ENCODE measurements around the gene SLC6A12. TPM values are rescaled to one million over a fixed set of nuclear protein-coding genes. Genes with fewer than 3 reads are reported as not detected.

SLC6A12 gene
- total RNA-seq, 1 experiment from 2014 or later: 0.79 TPM

- TF ChIP-seq NFATC4 (CRISPR knock-in tag; IDR thresholded peaks at IDR 0.05): no peak
- no peak for TF ChIP-seq FOXK1 (CRISPR knock-in tag; IDR thresholded peaks at IDR 0.05)
- no peak for TF ChIP-seq ZMAT4 (CRISPR knock-in tag; IDR thresholded peaks at IDR 0.05)
- TF ChIP-seq, protein P1, sequence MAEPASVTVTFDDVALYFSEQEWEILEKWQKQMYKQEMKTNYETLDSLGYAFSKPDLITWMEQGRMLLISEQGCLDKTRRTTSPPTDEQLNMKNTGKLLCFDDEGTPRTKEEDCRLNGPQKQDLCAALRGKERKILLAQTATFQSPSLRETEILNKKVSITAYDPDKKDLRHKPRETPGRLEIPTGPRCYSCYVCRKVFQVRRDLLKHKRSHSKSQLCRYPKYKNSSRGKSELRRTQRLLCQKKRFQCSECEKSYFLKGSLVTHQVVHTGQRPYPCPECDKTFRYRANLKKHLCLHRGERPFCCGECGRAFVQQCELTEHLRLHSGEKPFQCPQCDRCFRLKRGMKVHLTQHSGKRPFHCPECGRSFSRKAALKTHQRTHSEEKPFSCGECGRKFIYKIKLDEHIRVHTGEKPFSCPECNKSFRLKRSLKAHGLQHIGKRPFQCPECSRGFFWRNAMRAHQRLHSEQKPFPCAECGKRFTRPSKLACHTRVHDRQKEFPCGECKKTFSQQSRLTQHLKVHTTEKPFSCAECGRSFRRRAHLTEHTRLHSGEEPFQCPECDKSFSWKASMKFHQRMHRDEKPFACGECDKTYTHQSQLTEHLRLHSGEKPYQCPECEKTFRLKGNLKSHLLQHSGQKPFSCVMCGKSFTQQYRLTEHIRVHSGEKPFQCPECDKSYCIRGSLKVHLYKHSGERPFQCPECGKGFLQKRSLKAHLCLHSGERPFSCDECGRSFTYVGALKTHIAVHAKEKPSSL (CRISPR knock-in tag; conservative IDR thresholded peaks at IDR 0.05): no peak
- no peak for TF ChIP-seq HMGA2 (CRISPR knock-in tag; IDR thresholded peaks at IDR 0.05)
These were observed 18.8 kb downstream of the SLC6A12 start (continued) for GRCh38 chr12:195156-195555.

GRCh38 chr12:194276-194675 lies 19.7 kb downstream of the SLC6A12 start:
- ATAC-seq (no peak), DNase-seq (ENCODE audit: low spot score) (no peak)
- TF ChIP-seq CBFB (CRISPR knock-in tag; IDR thresholded peaks at IDR 0.05; ENCODE audit: low read depth) (no peak), NR3C1 (CRISPR knock-in tag; conservative IDR thresholded peaks at IDR 0.05; ENCODE audit: low read depth) (no peak), STAT6 (CRISPR knock-in tag; conservative IDR thresholded peaks at IDR 0.05; ENCODE audit: low read depth) (no peak), ZBTB43 (CRISPR knock-in tag; IDR thresholded peaks at IDR 0.05) (no peak), ZNF396 (CRISPR knock-in tag; IDR thresholded peaks at IDR 0.05; ENCODE audit: borderline replicate concordance) (no peak), HMGA2 (CRISPR knock-in tag; IDR thresholded peaks at IDR 0.05) (no peak), TCF7 (CRISPR knock-in tag; IDR thresholded peaks at IDR 0.05; ENCODE audit: low read depth) (no peak)
- no peak overlapping the region for H3K27ac Mint-ChIP-seq
- 0 out of 2 replicates have a peak, but pooled peaks cover 2% of the 10 kb centered on the region for H3K4me1 Mint-ChIP-seq
- ChIA-PET CTCF (interaction anchor here (1.2 to 2.1 kb wide), 2 partner anchors 26 to 41 kb away, joined by 3 to 10 read pairs; no protein-coding TSS in a partner anchor), POLR2A (no interaction called here)
- 0 out of 2 replicates have a peak, but pooled peaks cover 5% of the 10 kb centered on the region for H3K9me3 Mint-ChIP-seq
- H3K4me3 Mint-ChIP-seq: no peak overlapping the region
- no peaks in the 10 kb centered on the region for H3K36me3 Mint-ChIP-seq
- H3K27me3 Mint-ChIP-seq (ENCODE audit: low read depth): peaks cover 20% of the 10 kb centered on the region

DNA sequence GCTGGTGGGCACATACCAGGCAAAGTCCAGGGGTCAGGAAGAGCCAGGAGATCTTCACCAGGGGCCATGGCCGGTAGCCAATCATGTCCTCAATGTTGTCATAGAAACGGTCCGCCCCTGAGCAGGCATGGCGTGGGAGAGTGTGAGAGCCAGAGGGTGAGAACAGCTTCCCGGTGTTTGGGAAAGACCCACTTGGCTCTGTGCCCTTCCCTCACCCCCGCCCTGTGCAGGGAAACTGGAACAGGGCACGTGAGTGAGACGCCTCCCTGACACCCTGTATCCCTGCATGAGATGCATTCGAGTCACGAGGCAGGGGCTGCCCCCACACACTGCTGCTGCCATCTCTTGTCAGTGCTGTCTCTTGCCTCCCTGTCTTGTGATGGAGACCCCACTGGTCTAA lies 20.7 kb downstream of the SLC6A12 start:
- Mint-ChIP-seq H3K27ac (no peak overlapping the region), H3K27me3 (ENCODE audit: low read depth) (peaks cover 28% of the 10 kb centered on the region), H3K4me1 (no peaks in the 10 kb centered on the region), H3K9me3 (0 out of 2 replicates have a peak, but pooled peaks cover 5% of the 10 kb centered on the region), H3K36me3 (no peaks in the 10 kb centered on the region), H3K4me3 (no peak overlapping the region)
- DNase-seq (ENCODE audit: low spot score) (no peak), ATAC-seq (no peak)
- CTCF ChIA-PET: no interaction called here
- POLR2A ChIA-PET: no interaction called here
- TF ChIP-seq, protein P2, sequence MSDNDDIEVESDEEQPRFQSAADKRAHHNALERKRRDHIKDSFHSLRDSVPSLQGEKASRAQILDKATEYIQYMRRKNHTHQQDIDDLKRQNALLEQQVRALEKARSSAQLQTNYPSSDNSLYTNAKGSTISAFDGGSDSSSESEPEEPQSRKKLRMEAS (CRISPR knock-in tag; IDR thresholded peaks at IDR 0.05): no peak
- no peak for TF ChIP-seq NR3C1 (CRISPR knock-in tag; conservative IDR thresholded peaks at IDR 0.05; ENCODE audit: low read depth)
- TF ChIP-seq SP1 (CRISPR knock-in tag; conservative IDR thresholded peaks at IDR 0.05): no peak
- no peak for TF ChIP-seq MYBL2 (CRISPR knock-in tag; IDR thresholded peaks at IDR 0.05)
- TF ChIP-seq NR2C2 (CRISPR knock-in tag; IDR thresholded peaks at IDR 0.05): no peak
- no peak for TF ChIP-seq GRHL2 (CRISPR knock-in tag; IDR thresholded peaks at IDR 0.05; ENCODE audit: insufficient replicate concordance, severe bottlenecking)
- TF ChIP-seq IRF1 (CRISPR knock-in tag; IDR thresholded peaks at IDR 0.05): no peak
- TF ChIP-seq OVOL2 (CRISPR knock-in tag; IDR thresholded peaks at IDR 0.05; ENCODE audit: borderline replicate concordance): no peak
- TF ChIP-seq, protein P3, sequence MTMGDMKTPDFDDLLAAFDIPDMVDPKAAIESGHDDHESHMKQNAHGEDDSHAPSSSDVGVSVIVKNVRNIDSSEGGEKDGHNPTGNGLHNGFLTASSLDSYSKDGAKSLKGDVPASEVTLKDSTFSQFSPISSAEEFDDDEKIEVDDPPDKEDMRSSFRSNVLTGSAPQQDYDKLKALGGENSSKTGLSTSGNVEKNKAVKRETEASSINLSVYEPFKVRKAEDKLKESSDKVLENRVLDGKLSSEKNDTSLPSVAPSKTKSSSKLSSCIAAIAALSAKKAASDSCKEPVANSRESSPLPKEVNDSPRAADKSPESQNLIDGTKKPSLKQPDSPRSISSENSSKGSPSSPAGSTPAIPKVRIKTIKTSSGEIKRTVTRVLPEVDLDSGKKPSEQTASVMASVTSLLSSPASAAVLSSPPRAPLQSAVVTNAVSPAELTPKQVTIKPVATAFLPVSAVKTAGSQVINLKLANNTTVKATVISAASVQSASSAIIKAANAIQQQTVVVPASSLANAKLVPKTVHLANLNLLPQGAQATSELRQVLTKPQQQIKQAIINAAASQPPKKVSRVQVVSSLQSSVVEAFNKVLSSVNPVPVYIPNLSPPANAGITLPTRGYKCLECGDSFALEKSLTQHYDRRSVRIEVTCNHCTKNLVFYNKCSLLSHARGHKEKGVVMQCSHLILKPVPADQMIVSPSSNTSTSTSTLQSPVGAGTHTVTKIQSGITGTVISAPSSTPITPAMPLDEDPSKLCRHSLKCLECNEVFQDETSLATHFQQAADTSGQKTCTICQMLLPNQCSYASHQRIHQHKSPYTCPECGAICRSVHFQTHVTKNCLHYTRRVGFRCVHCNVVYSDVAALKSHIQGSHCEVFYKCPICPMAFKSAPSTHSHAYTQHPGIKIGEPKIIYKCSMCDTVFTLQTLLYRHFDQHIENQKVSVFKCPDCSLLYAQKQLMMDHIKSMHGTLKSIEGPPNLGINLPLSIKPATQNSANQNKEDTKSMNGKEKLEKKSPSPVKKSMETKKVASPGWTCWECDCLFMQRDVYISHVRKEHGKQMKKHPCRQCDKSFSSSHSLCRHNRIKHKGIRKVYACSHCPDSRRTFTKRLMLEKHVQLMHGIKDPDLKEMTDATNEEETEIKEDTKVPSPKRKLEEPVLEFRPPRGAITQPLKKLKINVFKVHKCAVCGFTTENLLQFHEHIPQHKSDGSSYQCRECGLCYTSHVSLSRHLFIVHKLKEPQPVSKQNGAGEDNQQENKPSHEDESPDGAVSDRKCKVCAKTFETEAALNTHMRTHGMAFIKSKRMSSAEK (CRISPR knock-in tag; IDR thresholded peaks at IDR 0.05; ENCODE audit: borderline replicate concordance): no peak
- no peak for TF ChIP-seq ZNF396 (CRISPR knock-in tag; IDR thresholded peaks at IDR 0.05; ENCODE audit: borderline replicate concordance)
- no peak for TF ChIP-seq MLX (CRISPR knock-in tag; IDR thresholded peaks at IDR 0.05)
- no peak for TF ChIP-seq TP53 (CRISPR knock-in tag; IDR thresholded peaks at IDR 0.05)
